H9 (cell line): ENCODE data around the gene TAF8. TPM values are rescaled to one million over a fixed set of nuclear protein-coding genes. Genes with fewer than 3 reads are reported as not detected.

Source experiments
- DNase-seq: peaks from one replicate; pipeline ENCODE4 v3.0.0-alpha.2; 2017
- H2AFZ ChIP-seq: one replicate; pipeline ENCODE4 v1.6.1; 2013; ENCODE audit warnings: mild to moderate bottlenecking, low read length, control low read depth, moderate library complexity
- H2AK5ac ChIP-seq: 2 replicates; pipeline ENCODE4 v1.6.1; 2013; ENCODE audit warnings: low read length, control low read depth, mixed read lengths; ENCODE audit not compliant: insufficient read length
- H2BK120ac ChIP-seq: one replicate; pipeline ENCODE4 v1.6.1; 2013; ENCODE audit warnings: low read depth, mild to moderate bottlenecking, low read length, control low read depth, inconsistent platforms; ENCODE audit not compliant: poor library complexity, severe bottlenecking
- H2BK12ac ChIP-seq: 2 replicates; pipeline ENCODE4 v1.6.1; 2013; ENCODE audit warnings: low read length, control low read depth, mixed read lengths, low read depth; ENCODE audit not compliant: insufficient read length
- H2BK15ac ChIP-seq: 2 replicates; pipeline ENCODE4 v1.6.1; 2013; ENCODE audit warnings: low read depth, low read length, control low read depth
- H2BK20ac ChIP-seq: one replicate; pipeline ENCODE4 v1.6.1; 2013; ENCODE audit warnings: low read depth, mild to moderate bottlenecking, low read length, control low read depth, inconsistent platforms; ENCODE audit not compliant: poor library complexity, severe bottlenecking
- H2BK5ac ChIP-seq: 2 replicates; pipeline ENCODE4 v1.6.1; 2013; ENCODE audit warnings: low read length, control low read depth, mixed read lengths; ENCODE audit not compliant: insufficient read length
- H3K14ac ChIP-seq: 2 replicates; pipeline ENCODE4 v1.6.1; 2013; ENCODE audit warnings: low read length, control low read depth; ENCODE audit not compliant: insufficient read depth
- H3K18ac ChIP-seq: 2 replicates; pipeline ENCODE4 v1.6.1; 2013; ENCODE audit warnings: low read depth, mild to moderate bottlenecking, mixed read lengths, low read length, control low read depth; ENCODE audit not compliant: insufficient read length
- H3K23ac ChIP-seq: 2 replicates; pipeline ENCODE4 v1.6.1; 2013; ENCODE audit warnings: low read length, control low read depth, mixed read lengths, low read depth; ENCODE audit not compliant: insufficient read length
- H3K23me2 ChIP-seq: 2 replicates; pipeline ENCODE4 v1.6.1; 2013; ENCODE audit warnings: low read depth, mild to moderate bottlenecking, mixed read lengths, low read length, control low read depth; ENCODE audit not compliant: insufficient read length, poor library complexity, severe bottlenecking
- H3K27ac ChIP-seq: 2 replicates; pipeline ENCODE4 v1.5.1; 2013; ENCODE audit warnings: low read length, control low read depth, mixed read lengths, low read depth; ENCODE audit not compliant: insufficient read length
- H3K27me3 ChIP-seq: 2 replicates; pipeline ENCODE4 v1.6.1; 2013; ENCODE audit warnings: low read length, control low read depth, inconsistent platforms; ENCODE audit not compliant: insufficient read depth
- H3K4ac ChIP-seq: 2 replicates; pipeline ENCODE4 v1.6.1; 2013; ENCODE audit warnings: low read depth, mild to moderate bottlenecking, control low read depth, inconsistent platforms, low read length, moderate library complexity
- H3K4me1 ChIP-seq: 2 replicates; pipeline ENCODE4 v1.6.1; 2013; ENCODE audit warnings: low read length, control low read depth, inconsistent platforms; ENCODE audit not compliant: insufficient read depth
- H3K4me2 ChIP-seq: 2 replicates; pipeline ENCODE4 v1.6.1; 2013; ENCODE audit warnings: low read length, control low read depth, mixed read lengths; ENCODE audit not compliant: insufficient read length, insufficient read depth
- H3K56ac ChIP-seq: 2 replicates; pipeline ENCODE4 v1.6.1; 2013; ENCODE audit warnings: low read depth, mild to moderate bottlenecking, mixed read lengths, low read length, control low read depth; ENCODE audit not compliant: insufficient read length
- H3K79me1 ChIP-seq: 2 replicates; pipeline ENCODE4 v1.6.1; 2013; ENCODE audit warnings: low read depth, mild to moderate bottlenecking, moderate library complexity, low read length, control low read depth, inconsistent platforms; ENCODE audit not compliant: insufficient read depth, poor library complexity, severe bottlenecking
- H3K79me2 ChIP-seq: 2 replicates; pipeline ENCODE4 v1.6.1; 2013; ENCODE audit warnings: low read length, control low read depth, inconsistent platforms; ENCODE audit not compliant: insufficient read depth
- H3K9ac ChIP-seq: 2 replicates; pipeline ENCODE4 v1.6.1; 2013; ENCODE audit warnings: low read length, control low read depth, mixed read lengths; ENCODE audit not compliant: insufficient read length; ENCODE audit errors: extremely low read depth
- H3K9me3 ChIP-seq: one replicate; pipeline ENCODE4 v1.6.1; 2013; ENCODE audit warnings: low read depth, low read length, inconsistent platforms; ENCODE audit not compliant: control insufficient read depth
- H3T11ph ChIP-seq: one replicate; pipeline ENCODE4 v1.6.1; 2013; ENCODE audit warnings: mild to moderate bottlenecking, low read length, control low read depth, inconsistent platforms
- H4K20me1 ChIP-seq: one replicate; pipeline ENCODE4 v1.6.1; 2013; ENCODE audit not compliant: control insufficient read depth, insufficient read length, insufficient read depth
- H4K5ac ChIP-seq: 2 replicates; pipeline ENCODE4 v1.6.1; 2013; ENCODE audit warnings: low read depth, mild to moderate bottlenecking, mixed read lengths, low read length, control low read depth; ENCODE audit not compliant: insufficient read length
- H4K8ac ChIP-seq: replicated peaks from 2 replicates; pipeline ENCODE4 v1.6.1; 2013; ENCODE audit warnings: low read length, control low read depth, mixed read lengths, low read depth; ENCODE audit not compliant: insufficient read length
- H4K91ac ChIP-seq: 2 replicates; pipeline ENCODE4 v1.6.1; 2013; ENCODE audit warnings: low read depth, mild to moderate bottlenecking, moderate library complexity, mixed read lengths, low read length, control low read depth; ENCODE audit not compliant: insufficient read length
- H3K27ac Mint-ChIP-seq, 3 experiments: 2 replicates in 2 of 3; 3 replicates in 1 of 3; pipeline ENCODE4 v1.8.0; 2020 to 2021; ENCODE audit warnings: mixed read lengths in 3 of 3, mild to moderate bottlenecking in 1 of 3, moderate library complexity in 1 of 3
- H3K27me3 Mint-ChIP-seq: 2 replicates; pipeline ENCODE4 v1.8.0; 2021; ENCODE audit warnings: low read depth, mild to moderate bottlenecking, moderate library complexity, mixed read lengths
- H3K36me3 Mint-ChIP-seq, 3 experiments: 2 replicates in 2 of 3; 3 replicates in 1 of 3; pipeline ENCODE4 v1.8.0; 2020 to 2021; ENCODE audit warnings: low read depth in 3 of 3, mixed read lengths in 3 of 3; ENCODE audit not compliant: insufficient read depth in 1 of 3
- H3K4me1 Mint-ChIP-seq, 2 experiments: 2 replicates each; pipeline ENCODE4 v1.8.0; 2020; ENCODE audit warnings: mixed read lengths in 2 of 2
- H3K4me3 Mint-ChIP-seq, 2 experiments: 2 replicates in 1 of 2; 3 replicates in 1 of 2; pipeline ENCODE4 v1.8.0; 2020 to 2021; ENCODE audit warnings: mild to moderate bottlenecking in 2 of 2, mixed read lengths in 2 of 2, moderate library complexity in 1 of 2
- H3K9me3 Mint-ChIP-seq, 2 experiments: 2 replicates in 1 of 2; 3 replicates in 1 of 2; pipeline ENCODE4 v1.8.0; 2020; ENCODE audit warnings: mild to moderate bottlenecking in 2 of 2, mixed read lengths in 2 of 2, moderate library complexity in 1 of 2
- WGBS: extraction: QIAGEN DNeasy Blood & Tissue Kit; methylation state at CpG from one replicate; pipeline ENCODE4 v1.1.7; 2013; ENCODE audit warnings: missing lambda C conversion rate, low lambda C conversion rate, mixed read lengths; ENCODE audit not compliant: insufficient read length; ENCODE audit errors: extremely low coverage; 5-methylcytosine and 5-hydroxymethylcytosine counted together
- total RNA-seq: library from RNA; stranded (reverse); gene quantifications from 2 replicates; pipeline ENCODE4 v1.2.1, GENCODE V29; 2021
- TF ChIP-seq, protein P1 (sequence below): fragments of 200-600 bp; sonication (generic); conservative IDR thresholded peaks from 3 replicates; pipeline ENCODE4 v1.8.0; 2021; ENCODE audit warnings: antibody characterized with exemption, mild to moderate bottlenecking

Gene TAF8
- total RNA-seq, 1 experiment from 2014 or later: 30.4 TPM

- Histone ChIP-seq H3K9ac (no peak overlapping the region), H2BK15ac (no peak overlapping the region), H3K27ac (no peak overlapping the region), H3K4me1 (no peaks in the 10 kb centered on the region), H3T11ph (no peak overlapping the region), H3K4me2 (no peak overlapping the region), H2AK5ac (no peak overlapping the region), H4K20me1 (no peaks in the 10 kb centered on the region), H4K5ac (no peak overlapping the region), H3K14ac (no peak overlapping the region), H3K79me1 (no peaks in the 10 kb centered on the region), H4K91ac (no peak overlapping the region), H2AFZ (no peak overlapping the region), H2BK5ac (no peak overlapping the region), H3K9me3 (no peaks in the 10 kb centered on the region), H4K8ac (no peak overlapping the region), H3K18ac (no peak overlapping the region), H3K4ac (no peak overlapping the region), H3K79me2 (no peaks in the 10 kb centered on the region), H3K23ac (no peak overlapping the region), H2BK20ac (no peak overlapping the region), H3K23me2 (no peaks in the 10 kb centered on the region), H2BK12ac (no peak overlapping the region), H2BK120ac (no peak overlapping the region), H3K27me3 (no peaks in the 10 kb centered on the region), H3K56ac (no peak overlapping the region)
- Mint-ChIP-seq H3K4me3 (no peak overlapping the region), H3K36me3 (peaks cover 24 to 49% (median 48%) of the 10 kb centered on the region in 3 experiments), H3K27me3 (no peaks in the 10 kb centered on the region), H3K9me3 (no peaks in the 10 kb centered on the region), H3K27ac (no peak overlapping the region; a peak in 1 of 7 replicates), H3K4me1 (no peaks in the 10 kb centered on the region)
- TF ChIP-seq, protein P1, sequence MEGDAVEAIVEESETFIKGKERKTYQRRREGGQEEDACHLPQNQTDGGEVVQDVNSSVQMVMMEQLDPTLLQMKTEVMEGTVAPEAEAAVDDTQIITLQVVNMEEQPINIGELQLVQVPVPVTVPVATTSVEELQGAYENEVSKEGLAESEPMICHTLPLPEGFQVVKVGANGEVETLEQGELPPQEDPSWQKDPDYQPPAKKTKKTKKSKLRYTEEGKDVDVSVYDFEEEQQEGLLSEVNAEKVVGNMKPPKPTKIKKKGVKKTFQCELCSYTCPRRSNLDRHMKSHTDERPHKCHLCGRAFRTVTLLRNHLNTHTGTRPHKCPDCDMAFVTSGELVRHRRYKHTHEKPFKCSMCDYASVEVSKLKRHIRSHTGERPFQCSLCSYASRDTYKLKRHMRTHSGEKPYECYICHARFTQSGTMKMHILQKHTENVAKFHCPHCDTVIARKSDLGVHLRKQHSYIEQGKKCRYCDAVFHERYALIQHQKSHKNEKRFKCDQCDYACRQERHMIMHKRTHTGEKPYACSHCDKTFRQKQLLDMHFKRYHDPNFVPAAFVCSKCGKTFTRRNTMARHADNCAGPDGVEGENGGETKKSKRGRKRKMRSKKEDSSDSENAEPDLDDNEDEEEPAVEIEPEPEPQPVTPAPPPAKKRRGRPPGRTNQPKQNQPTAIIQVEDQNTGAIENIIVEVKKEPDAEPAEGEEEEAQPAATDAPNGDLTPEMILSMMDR: no peak
- no CpG with 5 or more reads among the region's 2 CpGs for WGBS
- DNase-seq: no peak
These were observed 23.0 kb downstream of the TAF8 start for GRCh38 chr6:42073287-42073686.
